Lower leg skin (tissue), 4 donors: ENCODE results near the gene NUMB. TPM values are rescaled to one million over a fixed set of nuclear protein-coding genes. Genes with fewer than 3 reads are reported as not detected.

Experiments used
- DNase-seq, 2 donors: peaks; one replicate each; pipeline ENCODE4 v3.0.0-alpha.2; 2019; ENCODE audit warnings: low spot score in 2 of 2
- H3K4me3 ChIP-seq: fragments of 200-600 bp; sonication (generic); 2 replicates; pipeline ENCODE4 v1.5.1; 2017; ENCODE audit warnings: mild to moderate bottlenecking, low read depth; ENCODE audit not compliant: poor library complexity, severe bottlenecking
- POLR2A ChIP-seq, 2 donors: fragments of 450-650 bp; IDR thresholded peaks; one replicate each; pipeline ENCODE4 v1.6.1; 2016 to 2017; ENCODE audit warnings: antibody characterized with exemption in 2 of 2, mild to moderate bottlenecking in 1 of 2, moderate library complexity in 1 of 2
- WGBS, 2 donors: methylation state at CpG; one replicate each; pipeline ENCODE4 v1.1.5; 2018; 5-methylcytosine and 5-hydroxymethylcytosine counted together
- intact Hi-C: fragments of 100-400 bp; cut with DNase I; formaldehyde crosslinking; loops from one replicate; pipeline ENCODE4 v1.15.0; 2023; ENCODE audit warnings: low total_unique reads
- total RNA-seq, 4 donors: library from RNA; depleted of rRNA; stranded (reverse); fragments of >200 nt; gene quantifications; one replicate each; pipeline ENCODE4 v1.1.0, GENCODE V29; 2016
- TF ChIP-seq, protein P1 (sequence below), 3 donors: fragments of 450-650 bp; IDR thresholded peaks; one replicate each; pipeline ENCODE4 v1.5.1; 2016; ENCODE audit warnings: antibody characterized with exemption in 3 of 3, mild to moderate bottlenecking in 3 of 3, moderate library complexity in 2 of 3

The NUMB gene
- total RNA-seq, 4 donors from 2014 or later = 30.3 to 69.0 (median 43.2) TPM

DNA sequence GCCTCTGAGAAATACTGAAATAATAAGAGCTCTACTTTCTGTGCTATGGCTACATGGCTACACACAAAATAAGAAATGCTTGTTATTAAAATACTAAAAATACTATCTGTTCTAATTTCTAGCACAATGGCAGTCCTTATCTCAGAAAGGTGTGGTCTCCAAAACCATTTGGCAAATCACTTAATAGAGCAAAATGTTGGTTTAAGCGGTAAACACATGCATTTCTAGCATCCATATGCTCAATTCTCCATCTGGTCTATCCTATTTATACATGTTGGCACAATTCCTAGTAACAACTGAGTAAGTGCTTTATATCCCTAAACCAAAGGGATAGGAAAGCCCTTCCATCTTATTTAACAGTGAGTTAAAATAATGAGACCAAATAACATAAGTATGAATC, 114.0 kb downstream of the NUMB start:
- no peak overlapping the region for H3K4me3 ChIP-seq
- TF ChIP-seq, protein P1, sequence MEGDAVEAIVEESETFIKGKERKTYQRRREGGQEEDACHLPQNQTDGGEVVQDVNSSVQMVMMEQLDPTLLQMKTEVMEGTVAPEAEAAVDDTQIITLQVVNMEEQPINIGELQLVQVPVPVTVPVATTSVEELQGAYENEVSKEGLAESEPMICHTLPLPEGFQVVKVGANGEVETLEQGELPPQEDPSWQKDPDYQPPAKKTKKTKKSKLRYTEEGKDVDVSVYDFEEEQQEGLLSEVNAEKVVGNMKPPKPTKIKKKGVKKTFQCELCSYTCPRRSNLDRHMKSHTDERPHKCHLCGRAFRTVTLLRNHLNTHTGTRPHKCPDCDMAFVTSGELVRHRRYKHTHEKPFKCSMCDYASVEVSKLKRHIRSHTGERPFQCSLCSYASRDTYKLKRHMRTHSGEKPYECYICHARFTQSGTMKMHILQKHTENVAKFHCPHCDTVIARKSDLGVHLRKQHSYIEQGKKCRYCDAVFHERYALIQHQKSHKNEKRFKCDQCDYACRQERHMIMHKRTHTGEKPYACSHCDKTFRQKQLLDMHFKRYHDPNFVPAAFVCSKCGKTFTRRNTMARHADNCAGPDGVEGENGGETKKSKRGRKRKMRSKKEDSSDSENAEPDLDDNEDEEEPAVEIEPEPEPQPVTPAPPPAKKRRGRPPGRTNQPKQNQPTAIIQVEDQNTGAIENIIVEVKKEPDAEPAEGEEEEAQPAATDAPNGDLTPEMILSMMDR (IDR thresholded peaks at IDR 0.05) = no peak
- TF ChIP-seq POLR2A (IDR thresholded peaks at IDR 0.05) = no peak
- intact Hi-C loops = no loop called here
- WGBS, 2 donors = 83 to 95% methylated on average over 1 of the region's 1 CpG
- DNase-seq = no peak

DNA sequence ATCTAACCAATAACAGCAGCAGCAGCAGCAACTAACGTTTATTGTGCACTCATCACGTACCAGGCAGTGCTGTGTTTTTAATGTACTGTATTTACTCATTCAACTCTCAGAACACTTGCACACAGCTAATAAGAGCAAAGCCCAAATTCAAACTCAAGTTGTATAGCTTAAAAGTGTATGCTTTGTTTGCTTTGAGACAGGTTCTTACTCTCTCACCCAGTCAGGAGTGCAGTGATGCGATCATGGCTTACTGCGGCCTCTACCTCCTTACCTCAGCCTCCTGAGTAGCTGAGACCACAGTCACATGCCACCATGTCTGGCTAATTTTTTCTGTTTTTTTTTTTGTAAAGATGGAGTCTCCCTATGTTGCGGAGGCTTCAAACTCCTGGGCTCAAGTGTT, 115.7 kb downstream of the NUMB start:
- TF ChIP-seq, protein P1 (IDR thresholded peaks at IDR 0.05) = no peak
- no peak for TF ChIP-seq POLR2A (IDR thresholded peaks at IDR 0.05)
- no peak for DNase-seq
- intact Hi-C loops = no loop called here
- 81 to 88% methylated on average over 5 of the region's 5 CpGs for WGBS, 2 donors
- H3K4me3 ChIP-seq = no peak overlapping the region

DNA sequence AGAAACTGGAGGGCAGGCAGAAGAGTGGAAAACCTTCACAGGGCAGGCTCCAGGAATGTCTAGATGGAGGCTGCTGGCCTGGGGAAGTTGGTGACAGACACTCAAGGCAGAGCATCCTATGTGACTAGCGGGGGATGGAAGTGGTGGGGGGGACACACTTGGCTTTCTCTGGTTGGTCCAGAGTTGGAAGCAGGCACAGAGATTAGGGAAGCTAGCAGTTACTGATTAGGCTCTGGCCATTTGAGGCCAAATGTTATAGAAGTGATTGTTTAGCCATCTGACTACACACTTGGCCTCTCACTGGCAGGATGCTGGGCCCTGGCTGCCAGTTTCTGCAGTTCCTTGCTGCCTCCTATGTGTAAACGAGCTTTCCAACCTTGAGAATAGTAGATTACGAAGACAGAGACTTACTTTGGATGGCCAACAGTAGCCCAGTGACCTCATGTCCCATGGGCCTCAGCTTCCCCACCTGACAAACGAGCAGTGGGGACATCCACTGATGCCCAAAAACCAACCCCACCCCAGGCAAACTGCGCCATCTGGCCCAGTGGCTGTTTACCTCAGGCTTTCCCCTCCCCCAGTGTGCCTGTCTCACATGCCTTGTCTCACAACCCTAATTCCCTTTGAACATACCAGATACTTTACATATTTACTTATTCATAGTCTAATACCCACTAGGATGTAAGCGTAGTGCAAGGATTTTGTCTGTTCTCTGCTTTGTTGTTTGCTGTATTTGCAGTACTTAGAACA, 118.3 kb downstream of the NUMB start:
- WGBS, 2 donors = 89 to 94% methylated on average over 6 of the region's 6 CpGs
- intact Hi-C loops = no loop called here
- TF ChIP-seq, protein P1 (IDR thresholded peaks at IDR 0.05) = no peak
- no peak for TF ChIP-seq POLR2A (IDR thresholded peaks at IDR 0.05)

GRCh38 chr14:73339206-73339605, 119.1 kb downstream of the NUMB start:
- intact Hi-C loops = no loop called here
- H3K4me3 ChIP-seq = no peak overlapping the region
- DNase-seq = no peak
- TF ChIP-seq, protein P1 (IDR thresholded peaks at IDR 0.05) = no peak

More for the DNA sequence above, 118.3 kb downstream of the NUMB start:
- H3K4me3 ChIP-seq = no peak overlapping the region
- DNase-seq = no peak

DNA sequence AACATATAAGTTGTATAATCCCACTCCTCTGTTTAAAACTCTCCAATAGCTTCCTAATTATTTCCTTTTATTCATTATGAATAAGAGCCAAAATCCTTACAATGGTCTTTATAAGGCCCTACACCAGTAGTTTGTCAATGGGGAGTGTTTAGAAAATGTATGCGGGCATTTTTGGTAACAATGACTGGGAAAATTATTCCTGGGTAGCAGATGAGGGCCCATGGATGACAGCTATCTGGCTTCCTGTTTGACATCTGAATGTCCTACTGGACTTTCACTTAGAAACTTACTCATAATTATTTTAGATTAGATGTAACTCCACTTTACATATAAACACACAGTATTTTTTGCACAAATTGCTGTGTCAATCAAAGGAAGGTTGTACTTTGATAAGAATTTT, 119.8 kb downstream of the NUMB start:
- H3K4me3 ChIP-seq = no peak overlapping the region
- no peak for DNase-seq
- intact Hi-C loops = no loop called here
- TF ChIP-seq POLR2A (IDR thresholded peaks at IDR 0.05) = no peak
- TF ChIP-seq, protein P1 (IDR thresholded peaks at IDR 0.05) = no peak
- 90 to 91% methylated on average over 1 of the region's 1 CpG for WGBS, 2 donors

DNA sequence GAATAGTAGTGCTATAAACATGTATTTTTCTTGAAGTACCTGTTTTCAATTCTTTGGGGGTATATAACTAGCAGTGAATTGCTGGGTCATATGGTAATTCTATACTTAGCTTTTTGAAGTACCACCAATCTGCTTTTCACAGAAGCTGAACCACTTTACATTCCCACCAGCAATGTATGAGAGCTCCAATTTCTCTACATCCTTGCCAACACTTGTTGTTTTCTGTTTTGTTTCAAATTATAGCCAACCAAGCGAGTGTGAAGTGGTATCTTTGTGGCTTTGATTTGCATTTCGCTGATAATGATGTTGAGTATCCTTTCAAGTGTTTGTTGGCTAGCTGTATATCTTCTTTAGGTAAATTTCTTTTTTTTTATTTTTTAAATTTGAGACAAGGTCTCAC, 125.3 kb downstream of the NUMB start:
- 95 to 100% methylated on average over 2 of the region's 2 CpGs for WGBS, 2 donors
- no peak overlapping the region for H3K4me3 ChIP-seq
- TF ChIP-seq POLR2A (IDR thresholded peaks at IDR 0.05) = no peak
- TF ChIP-seq, protein P1 (IDR thresholded peaks at IDR 0.05) = no peak
- DNase-seq = no peak
- intact Hi-C loops = no loop called here
